Aorta (tissue), 5 donors: ENCODE measurements around the gene HAPLN2. TPM values are rescaled to one million over a fixed set of nuclear protein-coding genes. Genes with fewer than 3 reads are reported as not detected.

Source experiments
- ATAC-seq: fragments of 200-7000 bp; cut with Tn5 transposase; one replicate; pipeline ENCODE4 v1.9.1; 2022; ENCODE audit warnings: moderate library complexity; ENCODE audit not compliant: low FRiP score
- DNase-seq, 2 donors: peaks; one replicate each; pipeline ENCODE4 v3.0.0-alpha.2; 2020
- H3K27ac ChIP-seq, 2 donors: one replicate each; pipeline ENCODE4 v1.5.1; 2013; ENCODE audit warnings: low read length in 2 of 2, mild to moderate bottlenecking in 2 of 2, moderate library complexity in 2 of 2, control low read depth in 1 of 2, inconsistent platforms in 1 of 2, low read depth in 1 of 2
- H3K27me3 ChIP-seq, 2 donors: one replicate each; pipeline ENCODE4 v1.6.1; 2013; ENCODE audit warnings: control low read depth in 1 of 2, low read length in 1 of 2, mild to moderate bottlenecking in 1 of 2, moderate library complexity in 1 of 2; ENCODE audit not compliant: insufficient read depth in 2 of 2, control insufficient read depth in 1 of 2
- H3K36me3 ChIP-seq, 2 donors: one replicate each; pipeline ENCODE4 v1.6.1; 2013; ENCODE audit warnings: control low read depth in 1 of 2, low read length in 1 of 2, mild to moderate bottlenecking in 1 of 2; ENCODE audit not compliant: insufficient read depth in 2 of 2, control insufficient read depth in 1 of 2
- H3K4me1 ChIP-seq, 2 donors: one replicate each; pipeline ENCODE4 v1.6.1; 2013; ENCODE audit warnings: low read length in 2 of 2, control low read depth in 1 of 2, mild to moderate bottlenecking in 1 of 2, moderate library complexity in 1 of 2; ENCODE audit not compliant: insufficient read depth in 2 of 2, control insufficient read depth in 1 of 2
- H3K4me3 ChIP-seq, 2 donors: one replicate each; pipeline ENCODE4 v1.5.1; 2013; ENCODE audit warnings: low read length in 2 of 2, control low read depth in 1 of 2, mild to moderate bottlenecking in 1 of 2
- H3K9me3 ChIP-seq: one replicate; pipeline ENCODE4 v1.6.1; 2013; ENCODE audit warnings: mild to moderate bottlenecking, low read length; ENCODE audit not compliant: control insufficient read depth
- WGBS, 2 donors: extraction: QIAGEN DNeasy Blood & Tissue Kit; methylation state at CpG; one replicate each; pipeline ENCODE4 v1.1.7; 2013; 5-methylcytosine and 5-hydroxymethylcytosine counted together
- intact Hi-C, 2 donors: fragments of 100-400 bp; cut with DNase I; formaldehyde crosslinking; loops; one replicate each; pipeline versions ENCODE4 v1.14.2 to v1.15.0; 2022
- polyA plus RNA-seq, 2 donors: library from polyadenylated mRNA; stranded (reverse); fragments of 200-250 nt; gene quantifications; one replicate each; pipeline ENCODE4 v1.2.3, GENCODE V29; 2013
- total RNA-seq, 2 donors: library from RNA; stranded (reverse); fragmentation: NEBNext Ultra II Directional; extraction: Animal tissue kit (Norgen Biotek cat#: 25700); gene quantifications; one replicate each; pipeline ENCODE4 v1.2.1, GENCODE V29; 2021
- donor health status: healthy with polysubstance abuse.
- donor health status: Bipolar disorder and iron deficiency.
- donor health status: DM: no; HTN: no; CAD: no.
- donor health status: DM: no; HTN: no; CAD: no.
- donor health status: DM: yes; HTN: yes; CAD: no.

HAPLN2 gene
- total and polyA plus RNA-seq, 4 donors = 0.13 to 0.94 (median 0.39) TPM; not detected in 1

DNA sequence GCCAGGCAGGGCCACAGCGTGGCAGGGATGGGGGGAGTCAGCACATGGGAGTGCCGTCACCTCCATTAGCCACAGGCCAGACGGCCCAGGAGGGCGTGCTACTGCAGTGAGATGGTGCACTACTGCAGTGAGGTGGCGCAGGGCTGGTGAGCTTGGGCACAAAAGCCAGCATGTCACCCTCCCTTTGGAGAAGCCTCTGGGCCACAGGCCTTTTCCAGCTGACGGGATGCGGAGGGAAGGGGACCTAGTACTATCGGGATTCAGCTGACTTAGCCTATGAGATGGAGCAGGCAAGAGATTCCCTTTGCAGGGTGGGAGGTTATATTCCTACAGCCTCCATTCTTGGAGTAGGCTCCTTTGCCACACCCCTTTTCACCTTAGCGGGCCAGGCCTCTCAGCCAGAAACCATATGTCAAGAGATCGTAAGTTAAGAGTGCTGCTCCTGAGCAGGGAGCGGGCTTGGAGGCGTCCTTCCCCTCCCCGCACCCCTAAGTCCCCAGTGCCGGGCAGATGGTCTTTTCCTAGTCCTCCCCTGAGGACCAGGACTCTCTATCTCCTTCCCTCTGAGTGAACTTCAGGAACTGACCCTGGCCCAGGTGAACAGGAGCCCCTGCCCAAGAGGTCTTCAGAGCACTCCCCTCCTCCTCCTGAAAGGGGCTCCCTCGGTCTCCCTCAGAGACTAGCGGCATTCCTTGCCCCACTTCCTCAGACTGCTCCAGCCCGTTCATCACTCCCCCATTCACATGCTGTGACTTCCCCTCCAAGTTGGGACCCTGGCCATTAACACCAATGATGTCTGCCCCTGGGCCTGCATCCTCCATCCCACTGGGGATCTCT, 49.8 kb downstream of the HAPLN2 start:
- Histone ChIP-seq H3K27me3 (no peaks in the 10 kb centered on the region), H3K9me3 (no peaks in the 10 kb centered on the region), H3K4me3 (no peak overlapping the region), H3K27ac (no peak overlapping the region), H3K36me3 (no peaks in the 10 kb centered on the region), H3K4me1 (peaks cover 0 to 2% of the 10 kb centered on the region in 2 donors)
- no peak for ATAC-seq
- WGBS, 2 donors = 92 to 93% methylated on average over 17 of the region's 17 CpGs
- intact Hi-C loops = no loop called here
- no peak for DNase-seq

DNA sequence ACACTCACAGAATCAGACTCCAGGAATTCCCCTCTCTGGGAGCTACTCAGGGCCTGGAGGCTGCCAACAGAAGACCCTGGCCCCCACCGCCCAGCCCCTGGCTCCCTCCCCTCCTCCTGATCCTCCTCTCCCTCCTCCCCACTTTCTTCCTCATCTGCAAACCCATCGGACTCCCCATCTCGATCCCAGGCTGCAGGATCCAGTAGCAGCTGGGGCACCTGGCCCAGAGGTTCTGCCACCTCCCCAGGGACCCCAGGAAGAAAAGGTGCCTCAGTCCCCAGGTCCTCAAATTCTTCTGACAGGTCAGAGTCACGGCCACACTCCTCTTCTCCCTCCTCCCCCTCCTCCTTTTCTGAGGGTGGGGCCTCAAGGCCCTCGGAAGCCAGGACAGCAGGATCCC, 50.6 kb downstream of the HAPLN2 start:
- Histone ChIP-seq H3K27me3 (no peaks in the 10 kb centered on the region), H3K4me3 (no peak overlapping the region), H3K36me3 (no peaks in the 10 kb centered on the region), H3K9me3 (no peaks in the 10 kb centered on the region), H3K27ac (no peak overlapping the region), H3K4me1 (peaks cover 0 to 2% of the 10 kb centered on the region in 2 donors)
- intact Hi-C loops = no loop called here
- DNase-seq (peak in 1 of 2 donors; percentile 35), ATAC-seq (no peak)
- WGBS, 2 donors = 70 to 78% methylated on average over 5 of the region's 5 CpGs

DNA sequence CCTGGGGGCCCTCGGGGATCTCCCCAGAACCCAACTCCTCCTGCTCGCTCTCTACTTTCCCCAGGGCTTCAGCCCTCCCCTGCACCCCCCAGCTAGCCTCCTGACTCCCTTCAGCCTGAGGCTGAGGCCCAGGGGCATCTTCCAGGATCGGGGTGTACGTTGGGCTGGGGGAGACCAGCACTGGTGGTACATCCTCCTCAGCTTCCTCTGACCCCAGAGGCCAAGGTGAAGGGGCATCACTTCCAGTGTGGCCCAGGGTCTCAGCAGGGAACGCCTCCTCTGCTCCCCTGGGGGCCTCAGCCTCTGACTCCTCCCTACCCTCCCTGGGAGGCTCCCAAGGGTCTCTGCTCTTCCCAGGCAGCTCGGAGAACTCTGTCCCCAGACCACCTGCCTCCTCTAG, 51.1 kb downstream of the HAPLN2 start:
- H3K27ac ChIP-seq = no peak overlapping the region
- 73 to 88% methylated on average over 6 of the region's 6 CpGs for WGBS, 2 donors
- no peaks in the 10 kb centered on the region for H3K27me3 ChIP-seq
- no peaks in the 10 kb centered on the region for H3K36me3 ChIP-seq
- no peak overlapping the region for H3K4me3 ChIP-seq
- intact Hi-C loops = no loop called here
- H3K9me3 ChIP-seq = no peaks in the 10 kb centered on the region
- ATAC-seq = no peak
- no peaks in the 10 kb centered on the region for H3K4me1 ChIP-seq
- no peak for DNase-seq

DNA sequence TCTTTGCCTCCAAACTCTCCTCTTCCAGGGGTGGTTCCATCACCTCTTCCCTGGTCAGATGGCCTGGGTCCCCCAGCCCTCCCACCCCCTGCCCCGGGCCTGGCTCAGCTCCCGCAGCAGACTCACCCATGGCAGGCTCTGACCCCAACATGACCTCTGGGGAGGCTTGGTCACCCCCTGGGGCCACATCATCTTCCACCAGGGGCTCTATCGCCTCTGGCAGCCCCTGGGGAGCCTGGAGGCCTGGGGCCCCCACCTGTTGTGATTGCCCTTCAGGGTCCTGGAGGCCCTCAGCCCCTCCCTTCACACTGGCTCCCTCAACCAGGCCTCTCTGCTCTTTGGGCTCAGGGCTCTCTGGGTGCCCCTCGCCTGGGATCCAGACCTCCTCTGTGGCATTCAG, 51.6 kb downstream of the HAPLN2 start:
- WGBS, 2 donors = 67 to 70% methylated on average over 4 of the region's 4 CpGs
- no peaks in the 10 kb centered on the region for H3K9me3 ChIP-seq
- no peak for DNase-seq
- H3K27ac ChIP-seq = no peak overlapping the region
- intact Hi-C loops = no loop called here
- H3K4me3 ChIP-seq = no peak overlapping the region
- no peaks in the 10 kb centered on the region for H3K36me3 ChIP-seq
- no peak for ATAC-seq
- no peaks in the 10 kb centered on the region for H3K27me3 ChIP-seq
- H3K4me1 ChIP-seq = no peaks in the 10 kb centered on the region

DNA sequence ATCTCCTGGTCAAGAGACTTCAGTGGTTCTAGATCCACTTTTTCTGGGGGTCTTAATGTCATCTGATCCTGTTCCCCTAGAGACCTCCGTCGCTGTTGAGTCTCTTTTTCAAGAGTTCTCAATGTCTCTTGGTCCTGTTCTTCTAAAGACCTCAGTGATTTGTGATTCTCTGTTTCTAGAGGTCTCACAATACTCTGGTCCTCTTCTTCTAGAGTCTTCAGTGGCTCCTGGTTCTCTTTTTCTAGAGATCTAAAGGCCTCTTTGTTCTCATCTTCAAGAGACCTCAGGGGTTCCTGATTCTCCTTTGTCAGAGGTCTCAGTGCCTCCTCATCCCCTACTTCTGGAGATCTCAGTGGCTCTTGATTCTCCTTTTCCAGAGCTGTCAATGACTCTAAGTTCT, 52.6 kb downstream of the HAPLN2 start:
- 95 to 96% methylated on average over 2 of the region's 2 CpGs for WGBS, 2 donors

DNA sequence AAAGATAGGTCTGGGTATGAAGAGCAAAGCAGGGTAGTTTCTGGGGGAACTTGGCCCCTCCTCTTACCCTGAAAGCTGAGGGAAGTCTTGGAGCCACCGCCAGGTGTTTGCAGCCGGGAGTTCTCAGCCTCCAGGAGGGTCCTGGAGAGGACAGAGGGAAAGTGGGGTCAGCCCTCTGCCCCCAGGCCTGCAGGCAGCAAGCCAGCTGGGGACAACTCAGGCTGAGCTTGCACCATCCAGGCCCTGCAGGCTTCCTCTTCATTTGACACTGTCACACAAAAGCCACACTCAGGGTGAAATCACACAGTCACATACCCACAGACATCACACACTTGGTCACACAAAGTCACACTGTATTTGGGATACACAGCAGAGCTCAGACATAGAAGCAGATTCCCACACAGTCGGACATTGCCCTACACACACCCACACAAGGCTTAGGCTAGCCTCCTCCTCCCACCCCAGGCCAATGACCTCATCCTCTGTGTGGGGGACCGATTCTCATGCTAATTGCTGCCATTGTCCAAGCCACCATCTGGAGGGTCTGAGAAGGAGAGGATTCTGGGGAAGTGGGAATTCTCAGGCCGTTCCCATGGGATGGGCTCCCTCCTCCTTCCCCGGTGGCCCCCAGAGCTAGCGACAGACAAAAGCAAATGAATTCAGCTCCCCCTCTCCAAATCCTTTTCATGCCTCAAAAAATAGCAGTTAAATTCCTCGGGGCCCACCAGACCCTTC, 54.3 kb downstream of the HAPLN2 start:
- no peaks in the 10 kb centered on the region for H3K9me3 ChIP-seq
- no peaks in the 10 kb centered on the region for H3K27me3 ChIP-seq
- no peak overlapping the region for H3K4me3 ChIP-seq
- H3K36me3 ChIP-seq = no peaks in the 10 kb centered on the region
- ATAC-seq = no peak
- DNase-seq = no peak
- 66 to 74% methylated on average over 8 of the region's 8 CpGs for whole genome bisulfite sequencing, 2 donors
- no peak overlapping the region for H3K27ac ChIP-seq
- H3K4me1 ChIP-seq = no peaks in the 10 kb centered on the region
- intact Hi-C loops = no loop called here

More for the DNA sequence above, 52.6 kb downstream of the HAPLN2 start:
- H3K4me1 ChIP-seq = no peaks in the 10 kb centered on the region
- no peaks in the 10 kb centered on the region for H3K36me3 ChIP-seq
- intact Hi-C loops = no loop called here
- no peaks in the 10 kb centered on the region for H3K9me3 ChIP-seq
- H3K4me3 ChIP-seq = no peak overlapping the region
- ATAC-seq (no peak), DNase-seq (no peak)
- no peaks in the 10 kb centered on the region for H3K27me3 ChIP-seq
- no peak overlapping the region for H3K27ac ChIP-seq

Other genes with a start within 250 kb of the HAPLN2 start
- gene MEF2D, start 118.6 kb upstream of the HAPLN2 start, total RNA-seq = 10 to 100 TPM; 82.1 to 95.8 TPM
- gene MEF2D, start 118.6 kb upstream of the HAPLN2 start, polyA plus RNA-seq = 10 to 100 TPM in 1 of 2 donors, 1 to 10 TPM in 1; 8.1 to 27.4 TPM
- 1 to 10 TPM in 1 of 2 donors, under 1 TPM in 1; 0.58 to 2.3 TPM for gene IQGAP3, start 46.9 kb upstream of the HAPLN2 start, total RNA-seq
- under 1 TPM; 0.10 to 0.38 TPM for gene IQGAP3, start 46.9 kb upstream of the HAPLN2 start, polyA plus RNA-seq
- under 1 TPM in 1 of 2 donors, not detected in 1; 0.36 TPM for gene TTC24, start 39.7 kb upstream of the HAPLN2 start, total RNA-seq
- gene TTC24, start 39.7 kb upstream of the HAPLN2 start, polyA plus RNA-seq = not detected
- 10 to 100 TPM; 41.5 to 46.0 TPM for gene NAXE, start 27.6 kb upstream of the HAPLN2 start, total RNA-seq
- gene NAXE, start 27.6 kb upstream of the HAPLN2 start, polyA plus RNA-seq = 10 to 100 TPM; 67.7 to 69.4 TPM
- 10 to 100 TPM; 15.6 to 24.0 TPM for gene GPATCH4, start 17.9 kb upstream of the HAPLN2 start, total RNA-seq
- 10 to 100 TPM; 12.2 to 22.4 TPM for gene GPATCH4, start 17.9 kb upstream of the HAPLN2 start, polyA plus RNA-seq
- under 1 TPM in 1 of 2 donors, not detected in 1; 0.36 TPM for gene BCAN, start 22.7 kb downstream of the HAPLN2 start, total RNA-seq
- gene BCAN, start 22.7 kb downstream of the HAPLN2 start, polyA plus RNA-seq = under 1 TPM in 1 of 2 donors, not detected in 1; 0.95 TPM
- 10 to 100 TPM; 47.9 to 57.2 TPM for gene NES, start 58.0 kb downstream of the HAPLN2 start, total RNA-seq
- 1 to 10 TPM; 5.5 to 8.0 TPM for gene NES, start 58.0 kb downstream of the HAPLN2 start, polyA plus RNA-seq
- 10 to 100 TPM in 1 of 2 donors, 1 to 10 TPM in 1; 3.8 to 34.4 TPM for gene CRABP2, start 86.2 kb downstream of the HAPLN2 start, total RNA-seq
- 1 to 10 TPM; 6.5 to 7.8 TPM for gene CRABP2, start 86.2 kb downstream of the HAPLN2 start, polyA plus RNA-seq
- 10 to 100 TPM; 20.7 to 33.6 TPM for gene METTL25B, start 109.1 kb downstream of the HAPLN2 start, total RNA-seq
- gene METTL25B, start 109.1 kb downstream of the HAPLN2 start, polyA plus RNA-seq = 10 to 100 TPM; 24.2 to 46.2 TPM
- 10 to 100 TPM; 20.6 to 26.9 TPM for gene ISG20L2, start 109.4 kb downstream of the HAPLN2 start, total RNA-seq
- gene ISG20L2, start 109.4 kb downstream of the HAPLN2 start, polyA plus RNA-seq = 10 to 100 TPM; 11.7 to 20.2 TPM
- gene MRPL24, start 121.7 kb downstream of the HAPLN2 start, total RNA-seq = 10 to 100 TPM; 44.0 to 46.1 TPM
- gene MRPL24, start 121.7 kb downstream of the HAPLN2 start, polyA plus RNA-seq = 10 to 100 TPM; 68.5 to 73.1 TPM
- 100 to 1,000 TPM; 106 to 135 TPM for gene HDGF, start 132.3 kb downstream of the HAPLN2 start, total RNA-seq
- gene HDGF, start 132.3 kb downstream of the HAPLN2 start, polyA plus RNA-seq = 100 to 1,000 TPM in 1 of 2 donors, 10 to 100 TPM in 1; 94.9 to 126 TPM
- gene PRCC, start 148.1 kb downstream of the HAPLN2 start, total RNA-seq = 10 to 100 TPM; 41.0 to 50.2 TPM
- gene PRCC, start 148.1 kb downstream of the HAPLN2 start, polyA plus RNA-seq = 10 to 100 TPM; 17.2 to 43.5 TPM
- gene SH2D2A, start 197.4 kb downstream of the HAPLN2 start, total RNA-seq = 1 to 10 TPM; 2.7 to 2.9 TPM
- gene SH2D2A, start 197.4 kb downstream of the HAPLN2 start, polyA plus RNA-seq = under 1 TPM in 1 of 2 donors, not detected in 1; 0.38 TPM
- under 1 TPM in 1 of 2 donors, not detected in 1; 0.51 TPM for gene INSRR, start 239.7 kb downstream of the HAPLN2 start, total RNA-seq
- not detected for gene INSRR, start 239.7 kb downstream of the HAPLN2 start, polyA plus RNA-seq
- 1 to 10 TPM; 1.2 to 3.5 TPM for gene NTRK1, start 241.4 kb downstream of the HAPLN2 start, total RNA-seq
- under 1 TPM; 0.50 to 0.56 TPM for gene NTRK1, start 241.4 kb downstream of the HAPLN2 start, polyA plus RNA-seq